ENCODE data around the gene CLC.

DNA sequence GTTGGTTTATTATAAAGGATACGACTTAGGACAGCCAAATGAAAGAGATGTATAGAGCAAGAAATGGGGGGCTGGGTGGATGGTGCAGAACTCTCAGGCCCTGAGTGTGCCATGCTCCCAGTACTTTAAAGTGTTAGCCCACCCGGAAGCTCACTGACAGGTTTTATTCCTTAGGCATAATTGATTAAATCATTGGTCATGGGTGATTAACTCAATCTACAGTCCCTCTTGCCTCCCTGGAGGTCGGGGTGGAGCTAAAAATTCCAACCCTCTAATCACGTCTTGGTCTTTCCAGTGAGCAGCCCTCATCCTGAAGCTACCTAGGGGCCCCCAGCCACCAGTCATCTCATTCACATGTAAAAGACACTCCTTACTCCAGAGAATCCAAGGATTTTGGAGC, 31.0 kb upstream of the CLC start:
- TF ChIP-seq, protein P1, sequence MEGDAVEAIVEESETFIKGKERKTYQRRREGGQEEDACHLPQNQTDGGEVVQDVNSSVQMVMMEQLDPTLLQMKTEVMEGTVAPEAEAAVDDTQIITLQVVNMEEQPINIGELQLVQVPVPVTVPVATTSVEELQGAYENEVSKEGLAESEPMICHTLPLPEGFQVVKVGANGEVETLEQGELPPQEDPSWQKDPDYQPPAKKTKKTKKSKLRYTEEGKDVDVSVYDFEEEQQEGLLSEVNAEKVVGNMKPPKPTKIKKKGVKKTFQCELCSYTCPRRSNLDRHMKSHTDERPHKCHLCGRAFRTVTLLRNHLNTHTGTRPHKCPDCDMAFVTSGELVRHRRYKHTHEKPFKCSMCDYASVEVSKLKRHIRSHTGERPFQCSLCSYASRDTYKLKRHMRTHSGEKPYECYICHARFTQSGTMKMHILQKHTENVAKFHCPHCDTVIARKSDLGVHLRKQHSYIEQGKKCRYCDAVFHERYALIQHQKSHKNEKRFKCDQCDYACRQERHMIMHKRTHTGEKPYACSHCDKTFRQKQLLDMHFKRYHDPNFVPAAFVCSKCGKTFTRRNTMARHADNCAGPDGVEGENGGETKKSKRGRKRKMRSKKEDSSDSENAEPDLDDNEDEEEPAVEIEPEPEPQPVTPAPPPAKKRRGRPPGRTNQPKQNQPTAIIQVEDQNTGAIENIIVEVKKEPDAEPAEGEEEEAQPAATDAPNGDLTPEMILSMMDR (conservative IDR thresholded peaks at IDR 0.05; ENCODE audit: low read length), result no peak
- TF ChIP-seq EZH2phosphoT487 (IDR thresholded peaks at IDR 0.05; ENCODE audit: borderline replicate concordance), result no peak

All from Loucy (cell line).